Measurements from ENCODE around the gene SLC25A1. TPM values are rescaled to one million over a fixed set of nuclear protein-coding genes. Genes with fewer than 3 reads are reported as not detected.
A peak's percentile ranks its signal among the peaks of the same experiment; 100 is the strongest.
"Not testable (repeated sequence)": the region's sequence is repeated elsewhere in the genome, so short reads cannot be mapped to it uniquely, and the experiment has no call there.

The SLC25A1 gene
- total RNA-seq, 3 donors from 2014 or later: 88.3 to 165 (median 135) TPM

- Histone ChIP-seq H3K36me3 (ENCODE audit: low read depth) (no peaks in the 10 kb centered on the region), H3K4me1 (ENCODE audit: low read depth) (no peaks in the 10 kb centered on the region), H3K4me3 (no peak overlapping the region), H3K9me3 (no peaks in the 10 kb centered on the region)
- no peak for DNase-seq
- TF ChIP-seq, protein P1, sequence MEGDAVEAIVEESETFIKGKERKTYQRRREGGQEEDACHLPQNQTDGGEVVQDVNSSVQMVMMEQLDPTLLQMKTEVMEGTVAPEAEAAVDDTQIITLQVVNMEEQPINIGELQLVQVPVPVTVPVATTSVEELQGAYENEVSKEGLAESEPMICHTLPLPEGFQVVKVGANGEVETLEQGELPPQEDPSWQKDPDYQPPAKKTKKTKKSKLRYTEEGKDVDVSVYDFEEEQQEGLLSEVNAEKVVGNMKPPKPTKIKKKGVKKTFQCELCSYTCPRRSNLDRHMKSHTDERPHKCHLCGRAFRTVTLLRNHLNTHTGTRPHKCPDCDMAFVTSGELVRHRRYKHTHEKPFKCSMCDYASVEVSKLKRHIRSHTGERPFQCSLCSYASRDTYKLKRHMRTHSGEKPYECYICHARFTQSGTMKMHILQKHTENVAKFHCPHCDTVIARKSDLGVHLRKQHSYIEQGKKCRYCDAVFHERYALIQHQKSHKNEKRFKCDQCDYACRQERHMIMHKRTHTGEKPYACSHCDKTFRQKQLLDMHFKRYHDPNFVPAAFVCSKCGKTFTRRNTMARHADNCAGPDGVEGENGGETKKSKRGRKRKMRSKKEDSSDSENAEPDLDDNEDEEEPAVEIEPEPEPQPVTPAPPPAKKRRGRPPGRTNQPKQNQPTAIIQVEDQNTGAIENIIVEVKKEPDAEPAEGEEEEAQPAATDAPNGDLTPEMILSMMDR (IDR thresholded peaks at IDR 0.05): no peak
- intact Hi-C loops (cut with DNase I, micrococcal nuclease): no loop called here
- no peak for ATAC-seq
Measured at GRCh38 chr22:19207401-19207808, 28.9 kb upstream of the SLC25A1 start.

DNA sequence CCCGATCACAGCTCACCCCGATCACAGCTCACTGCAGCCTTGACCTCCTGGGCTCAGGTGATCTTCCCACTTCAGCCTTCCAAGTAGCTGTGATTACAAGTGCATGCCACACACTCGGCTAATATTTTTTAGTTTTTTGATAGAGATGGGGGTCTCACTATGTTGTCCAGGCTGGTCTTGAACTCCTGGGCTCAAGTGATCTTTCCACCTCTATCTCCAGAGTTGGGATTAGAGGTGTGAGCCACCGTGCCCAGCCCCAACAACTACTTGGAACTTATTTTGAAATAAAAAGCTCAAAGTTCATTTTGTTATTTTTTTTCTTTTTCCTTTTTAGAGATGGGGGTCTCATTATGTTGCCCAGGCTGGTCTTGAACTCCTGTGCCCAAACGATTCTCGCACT lies 27.8 kb upstream of the SLC25A1 start:
- Histone ChIP-seq H3K4me1 (ENCODE audit: low read depth) (no peaks in the 10 kb centered on the region), H3K9me3 (no peaks in the 10 kb centered on the region), H3K36me3 (ENCODE audit: low read depth) (no peaks in the 10 kb centered on the region), H3K4me3 (no peak overlapping the region)
- TF ChIP-seq, protein P1 (IDR thresholded peaks at IDR 0.05): no peak
- ATAC-seq (no peak), DNase-seq (no peak)
- intact Hi-C loops (cut with DNase I, micrococcal nuclease): no loop called here

GRCh38 chr22:19204640-19205039 lies 26.1 kb upstream of the SLC25A1 start:
- ATAC-seq: peak; percentile 47
- TF ChIP-seq, protein P1 (IDR thresholded peaks at IDR 0.05): no peak
- intact Hi-C loops (cut with DNase I, micrococcal nuclease): no loop called here

DNA sequence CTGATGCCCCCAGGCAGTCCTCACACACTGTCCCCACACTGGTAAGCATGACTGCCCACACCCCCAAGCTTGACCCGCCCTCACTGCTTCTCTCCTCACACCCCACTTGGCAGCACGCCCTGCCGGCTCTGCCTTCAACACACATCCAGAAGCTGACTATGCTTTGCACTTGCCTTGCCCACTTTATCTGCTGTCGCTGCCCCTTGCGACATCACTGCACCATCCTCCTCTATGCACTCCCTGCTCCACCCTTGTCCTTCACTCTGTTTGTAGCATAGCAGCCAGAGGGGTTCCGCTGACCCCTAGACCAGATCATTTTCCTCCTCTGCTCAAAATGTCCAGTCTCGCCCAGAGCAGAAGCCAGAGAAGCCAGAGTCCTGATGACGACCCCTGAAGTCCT lies 25.3 kb upstream of the SLC25A1 start:
- intact Hi-C loops (cut with DNase I, micrococcal nuclease): no loop called here
- no peaks in the 10 kb centered on the region for H3K9me3 ChIP-seq
- no peaks in the 10 kb centered on the region for H3K4me1 ChIP-seq (ENCODE audit: low read depth)
- no peak overlapping the region for H3K4me3 ChIP-seq
- H3K36me3 ChIP-seq (ENCODE audit: low read depth): no peaks in the 10 kb centered on the region
- TF ChIP-seq, protein P1 (IDR thresholded peaks at IDR 0.05): no peak
- ATAC-seq: no peak
- DNase-seq: no peak

More at GRCh38 chr22:19204640-19205039, 26.1 kb upstream of the SLC25A1 start:
- H3K36me3 ChIP-seq (ENCODE audit: low read depth): no peaks in the 10 kb centered on the region
- H3K9me3 ChIP-seq: no peaks in the 10 kb centered on the region
- DNase-seq: peak in 1 of 3 donors; percentile 29
- H3K4me3 ChIP-seq: no peak overlapping the region
- H3K4me1 ChIP-seq (ENCODE audit: low read depth): no peaks in the 10 kb centered on the region

DNA sequence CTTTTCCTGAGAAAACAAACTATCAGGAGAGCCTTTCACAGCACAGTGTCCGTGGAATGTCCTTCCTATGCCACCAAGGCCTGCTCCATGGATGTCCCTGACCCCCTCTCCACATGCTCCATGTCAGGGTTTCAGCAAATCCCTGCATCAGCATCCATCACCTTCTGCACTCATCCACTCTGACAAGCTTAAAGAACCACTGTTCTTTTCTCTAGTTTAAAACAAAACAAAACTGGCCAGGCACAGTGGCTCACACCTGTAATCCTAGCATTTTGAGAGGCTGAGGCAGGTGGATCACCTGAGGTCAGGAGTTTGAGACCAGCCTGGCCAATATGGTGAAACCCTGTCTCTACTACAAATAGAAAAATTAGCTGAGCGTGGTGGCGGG lies 24.3 kb upstream of the SLC25A1 start:
- H3K36me3 ChIP-seq (ENCODE audit: low read depth); ATAC-seq; H3K4me1 ChIP-seq (ENCODE audit: low read depth); H3K4me3 ChIP-seq; intact Hi-C loops (cut with DNase I, micrococcal nuclease); H3K9me3 ChIP-seq; DNase-seq: not testable (repeated sequence)

DNA sequence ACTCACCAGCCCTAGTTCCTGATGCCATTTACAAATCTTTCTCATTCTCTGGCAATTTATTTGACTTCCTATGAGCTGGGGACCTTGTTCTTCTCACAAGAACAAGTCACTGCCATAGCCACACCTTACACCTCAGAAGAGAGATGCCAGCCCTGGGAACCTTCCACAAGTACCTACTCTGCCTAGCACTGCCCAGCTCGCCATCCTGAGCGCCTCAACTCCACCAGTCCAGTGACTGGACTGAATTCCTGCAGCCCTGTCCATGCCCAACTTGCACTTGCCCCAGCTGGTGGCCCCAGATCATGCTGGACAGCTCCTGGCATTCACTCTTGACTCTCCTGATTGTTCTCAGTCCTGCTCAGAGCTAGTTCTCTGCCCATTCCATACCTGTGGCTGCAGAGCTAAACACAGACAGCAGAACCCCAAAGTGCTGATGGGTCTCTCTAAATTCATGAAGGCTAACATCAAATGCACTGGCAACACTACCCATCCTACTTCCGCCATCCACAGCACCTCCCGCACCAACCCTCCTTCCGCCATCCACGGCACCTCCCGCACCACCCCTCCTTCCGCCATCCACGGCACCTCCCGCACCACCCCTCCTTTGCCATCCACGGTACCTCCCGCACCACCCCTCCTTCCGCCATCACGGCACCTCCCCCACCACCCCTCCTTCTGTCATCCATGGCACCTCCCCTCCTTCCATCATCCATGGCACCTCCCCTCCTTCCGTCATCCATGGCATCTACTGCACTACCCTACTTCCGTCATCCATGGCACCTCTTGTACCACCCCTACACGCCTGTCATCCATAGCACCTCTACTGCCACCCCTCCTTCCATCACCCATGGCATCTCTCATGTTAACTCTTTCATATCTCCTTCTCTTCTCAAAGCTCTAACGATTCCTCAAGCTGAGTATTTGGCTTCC lies 23.6 kb upstream of the SLC25A1 start:
- no peak overlapping the region for H3K4me3 ChIP-seq
- ATAC-seq (no peak), DNase-seq (no peak)
- no peaks in the 10 kb centered on the region for H3K9me3 ChIP-seq
- no peaks in the 10 kb centered on the region for H3K4me1 ChIP-seq (ENCODE audit: low read depth)
- H3K36me3 ChIP-seq (ENCODE audit: low read depth): no peaks in the 10 kb centered on the region
- TF ChIP-seq, protein P1 (IDR thresholded peaks at IDR 0.05): no peak
- intact Hi-C loops (cut with DNase I, micrococcal nuclease): no loop called here

Data from mucosa of descending colon (tissue), 3 donors.